EL (cell line): ENCODE measurements around the gene DCUN1D2.
"Not testable (repeated sequence)": the region's sequence is repeated elsewhere in the genome, so short reads cannot be mapped to it uniquely, and the experiment has no call there.

Source experiments
- DNase-seq: peaks from one replicate; pipeline ENCODE4 v3.0.0-alpha.2; 2016

Gene DCUN1D2

DNA sequence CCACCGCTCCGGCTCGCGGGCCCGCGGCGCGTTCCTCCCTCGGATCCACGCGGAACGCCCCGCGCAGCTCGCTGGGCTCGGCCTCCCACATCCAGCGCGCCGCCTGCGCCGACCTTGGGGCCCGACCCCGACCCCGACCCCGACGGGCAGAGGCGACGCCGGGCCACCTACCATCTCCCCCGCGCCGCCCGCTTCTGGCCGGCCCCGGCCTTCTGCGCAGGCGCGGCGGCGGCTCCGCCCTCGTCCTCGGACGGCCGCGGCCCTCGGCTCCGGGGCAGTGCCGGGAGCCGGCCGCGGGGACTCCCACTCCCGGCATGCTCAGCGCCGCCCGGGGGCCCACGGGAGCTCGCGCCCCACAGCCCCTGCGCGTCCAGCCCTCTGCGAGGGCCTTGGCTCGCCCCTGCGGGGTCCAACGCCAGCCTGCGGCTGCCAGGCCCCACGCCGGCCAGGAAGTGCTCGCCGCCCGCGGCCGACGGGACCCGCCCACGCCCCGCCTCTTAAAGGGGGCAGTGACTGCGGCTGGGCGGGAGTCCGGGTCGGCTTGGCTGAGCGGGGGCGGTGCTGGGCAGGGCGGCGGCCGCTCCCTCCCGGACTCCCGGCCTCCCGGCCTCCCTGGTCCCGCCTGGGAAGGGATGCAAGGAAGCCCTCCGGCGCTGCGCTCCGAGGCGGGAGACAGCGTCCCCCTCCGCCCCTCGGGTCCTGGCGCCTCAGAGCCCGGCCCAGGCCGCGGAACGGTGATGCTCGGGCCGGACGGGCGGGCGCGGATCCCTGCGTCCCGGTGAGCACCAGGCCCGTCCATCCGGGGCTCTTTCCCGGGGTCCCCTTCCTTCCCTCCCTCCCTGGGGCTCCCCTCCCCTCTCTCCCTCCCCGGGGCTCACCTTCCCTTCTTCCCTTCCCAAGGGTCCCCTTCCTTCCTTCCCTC is at the start of gene DCUN1D2:
Gene DCUN1D2 (minus strand): TSS at position 216 of the 922 bp plus-strand sequence. CDS start 42 bp downstream, at position 174.
- DNase-seq, result peak; percentile 96

DNA sequence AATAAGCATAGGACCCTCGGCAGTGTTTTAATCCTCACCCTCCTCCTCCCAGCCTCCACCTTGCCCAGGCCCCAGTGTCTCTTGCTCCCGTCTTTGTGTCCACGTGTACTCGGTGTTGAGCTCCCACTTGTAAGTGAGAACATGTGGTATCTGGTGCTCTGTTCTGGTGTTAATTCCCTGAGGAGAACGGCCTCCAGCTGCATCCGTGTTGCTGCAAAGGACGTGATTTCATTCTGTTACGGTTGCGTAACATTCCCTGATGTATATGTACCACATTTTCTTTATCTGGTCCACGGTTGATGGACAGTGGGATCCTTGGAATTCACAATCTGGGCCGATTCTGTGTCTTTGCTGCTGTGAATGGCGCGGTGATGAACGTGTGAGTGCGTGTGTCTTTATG is 49.3 kb upstream of the DCUN1D2 start:
- DNase-seq, result no peak

DNA sequence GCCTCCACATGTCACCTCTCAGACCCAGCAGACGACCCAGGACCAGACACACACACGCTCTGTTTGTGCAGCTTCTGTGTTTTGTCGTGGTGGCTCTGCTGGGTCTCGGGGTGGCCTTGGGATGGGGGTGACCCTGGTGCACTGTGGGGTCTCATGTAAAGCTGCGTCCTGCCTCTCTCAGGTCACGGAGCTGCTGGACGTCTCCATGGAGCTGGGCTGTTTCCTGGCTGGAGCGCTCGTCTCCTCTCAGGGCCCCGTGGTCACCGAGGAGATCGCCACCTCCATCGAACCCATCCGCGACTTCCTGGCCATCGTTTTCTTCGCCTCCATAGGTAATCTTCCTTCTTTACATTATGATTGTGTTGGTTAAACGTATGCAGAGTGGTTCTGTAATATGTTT is 48.7 kb upstream of the DCUN1D2 start:
- DNase-seq, result no peak

DNA sequence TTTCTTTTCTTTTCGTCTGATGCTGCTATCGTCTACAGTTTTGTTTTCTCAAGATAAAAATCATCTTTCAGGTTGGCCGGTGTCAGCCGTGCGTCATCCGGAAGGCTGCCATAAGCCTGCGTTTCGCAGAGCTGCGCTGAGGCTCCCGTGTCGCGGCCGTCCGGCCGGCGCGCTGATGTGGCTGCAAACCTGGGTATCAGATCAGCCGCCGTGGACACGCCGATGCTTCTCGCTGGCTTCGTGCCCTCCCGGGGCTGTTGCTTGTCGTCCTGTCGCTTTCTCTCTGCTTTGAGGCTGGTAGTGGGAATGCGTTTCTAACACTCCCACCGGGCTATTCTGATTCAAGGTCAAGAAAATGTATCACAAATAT is 48.2 kb upstream of the DCUN1D2 start:
- no peak for DNase-seq

DNA sequence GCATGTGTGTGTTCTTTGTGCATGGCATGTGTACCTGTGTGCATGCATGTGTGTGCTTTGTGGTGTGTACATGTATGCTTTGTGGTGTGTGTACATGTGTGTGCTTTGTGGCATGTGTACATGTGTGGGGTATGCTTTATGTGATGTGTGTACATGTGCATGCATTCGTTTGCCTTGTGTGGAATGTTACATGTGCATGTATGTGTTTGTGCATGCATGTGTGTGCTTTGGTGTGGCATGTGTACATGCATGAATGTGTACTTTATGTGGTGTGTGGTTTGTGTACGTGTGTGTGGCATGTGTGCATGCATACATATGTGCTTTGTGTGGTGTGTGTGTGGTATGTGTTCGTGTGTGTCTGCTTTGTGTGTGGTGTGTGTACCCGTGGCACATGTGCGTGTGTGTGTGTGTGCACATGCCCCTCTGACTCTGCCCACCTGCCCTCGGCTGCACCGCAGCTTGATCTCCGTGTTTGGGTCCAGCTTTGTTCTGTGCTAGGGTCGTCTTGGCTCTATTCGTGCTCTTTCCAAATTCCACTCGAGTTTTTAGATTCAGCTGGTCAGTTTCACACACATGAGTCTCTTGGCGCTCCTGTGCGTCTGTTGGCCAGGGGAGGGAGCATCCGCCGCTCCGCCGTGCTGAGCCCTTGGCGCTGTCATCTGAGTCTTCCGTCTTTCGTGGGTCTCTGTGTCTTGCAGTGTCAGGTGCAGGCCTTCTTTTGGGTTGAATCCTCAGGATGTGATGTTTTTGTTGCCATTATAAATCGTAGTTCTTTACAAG is 47.6 kb upstream of the DCUN1D2 start:
- no peak for DNase-seq

DNA sequence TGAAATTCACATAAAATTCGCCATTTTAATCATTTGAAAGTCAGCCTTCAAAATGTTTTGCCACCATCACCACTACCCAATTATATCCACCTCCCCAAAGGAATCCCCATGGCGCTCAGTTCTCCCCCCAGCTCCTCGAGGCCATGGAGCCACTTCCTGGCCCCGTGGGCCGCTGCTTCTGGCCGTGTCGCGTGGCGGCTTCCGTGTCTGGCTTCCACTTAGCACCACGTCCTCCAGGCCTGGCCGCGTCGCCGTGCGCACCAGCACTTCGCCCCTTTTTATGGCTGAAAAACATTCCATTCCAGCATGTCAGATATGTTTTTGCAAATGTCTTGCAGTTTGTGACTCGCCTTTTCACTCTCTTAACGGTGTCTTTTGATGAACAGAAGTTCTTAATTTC is 46.7 kb upstream of the DCUN1D2 start:
- no peak for DNase-seq

DNA sequence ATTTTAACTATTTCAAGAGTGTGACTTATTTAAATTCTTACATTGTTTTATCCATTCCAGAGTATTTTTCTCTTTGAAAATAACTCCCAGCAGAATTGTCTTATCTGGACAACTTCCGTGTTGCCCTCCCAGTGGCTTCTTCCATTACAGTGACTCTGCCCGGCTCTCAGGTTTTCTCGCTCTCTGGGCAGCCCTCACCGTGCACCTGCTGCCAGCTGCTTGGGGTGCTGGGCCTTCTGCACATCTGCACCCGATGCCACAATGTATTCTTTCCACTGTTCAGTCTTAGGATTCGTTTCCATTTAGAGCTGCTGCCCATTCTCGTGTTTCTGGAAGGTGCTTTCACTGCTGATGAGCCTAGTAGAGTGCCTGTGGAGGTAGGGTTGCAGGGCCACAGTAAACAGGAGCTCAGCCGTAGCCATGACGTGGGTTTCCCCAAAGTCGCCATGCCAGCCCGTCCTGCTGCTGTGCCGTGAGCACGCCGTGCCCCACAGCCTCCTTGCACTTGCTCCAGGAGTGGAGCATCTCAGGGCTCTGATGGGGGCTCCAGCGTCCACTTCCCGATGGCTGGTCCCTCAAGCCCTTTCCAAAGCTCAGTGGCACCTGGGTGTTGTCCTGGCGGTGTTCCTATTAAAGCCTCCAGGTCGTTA is 46.1 kb upstream of the DCUN1D2 start:
- no peak for DNase-seq

DNA sequence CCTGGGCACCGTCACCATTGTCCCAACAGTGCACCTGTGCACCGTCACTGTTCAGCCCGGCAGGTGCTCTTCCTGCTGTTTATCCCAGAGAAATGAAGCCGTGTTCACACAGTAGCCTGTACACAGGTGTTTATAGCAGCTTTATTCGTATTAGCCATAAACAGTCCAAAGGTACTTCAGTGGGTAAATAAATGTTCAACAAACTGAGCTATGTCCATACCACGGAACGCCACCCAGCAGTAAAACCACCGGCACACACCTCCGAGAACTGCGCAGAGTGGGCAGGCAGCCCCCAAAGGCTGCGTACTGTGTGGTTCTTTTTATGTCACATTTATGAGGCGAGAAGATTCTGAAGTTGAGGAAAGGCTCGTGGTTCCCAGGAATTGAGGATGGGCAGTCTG is 44.9 kb upstream of the DCUN1D2 start:
- DNase-seq, result no peak

DNA sequence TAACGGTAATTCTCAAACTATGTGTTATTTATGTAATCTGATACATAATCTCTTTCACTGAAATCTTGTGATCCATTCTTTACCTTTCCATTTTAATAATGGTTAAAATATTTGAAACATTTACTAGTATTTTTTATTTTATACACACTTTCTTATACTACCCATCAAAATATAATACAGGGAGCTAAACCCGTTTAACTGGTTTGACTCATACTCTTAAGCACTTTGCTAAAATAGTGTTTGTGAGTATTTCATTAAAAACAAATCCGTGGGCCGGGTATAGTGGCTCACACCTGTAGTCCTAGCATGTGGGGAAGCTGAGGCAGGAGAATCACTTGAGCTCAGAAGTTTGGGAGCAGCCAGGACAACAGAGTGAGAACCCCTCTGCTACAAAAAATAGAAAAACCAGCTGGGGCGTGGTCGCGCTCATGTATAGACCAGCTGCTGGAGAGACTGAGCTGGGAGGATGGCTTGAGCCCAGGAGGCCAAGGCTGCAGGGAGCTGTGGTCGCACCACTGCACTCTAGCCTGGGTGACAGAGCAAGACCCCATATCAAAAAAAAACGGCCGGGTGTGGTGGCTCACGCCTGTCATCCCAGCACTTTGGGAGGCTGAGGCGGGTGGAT is 43.8 kb upstream of the DCUN1D2 start:
- no peak for DNase-seq

DNA sequence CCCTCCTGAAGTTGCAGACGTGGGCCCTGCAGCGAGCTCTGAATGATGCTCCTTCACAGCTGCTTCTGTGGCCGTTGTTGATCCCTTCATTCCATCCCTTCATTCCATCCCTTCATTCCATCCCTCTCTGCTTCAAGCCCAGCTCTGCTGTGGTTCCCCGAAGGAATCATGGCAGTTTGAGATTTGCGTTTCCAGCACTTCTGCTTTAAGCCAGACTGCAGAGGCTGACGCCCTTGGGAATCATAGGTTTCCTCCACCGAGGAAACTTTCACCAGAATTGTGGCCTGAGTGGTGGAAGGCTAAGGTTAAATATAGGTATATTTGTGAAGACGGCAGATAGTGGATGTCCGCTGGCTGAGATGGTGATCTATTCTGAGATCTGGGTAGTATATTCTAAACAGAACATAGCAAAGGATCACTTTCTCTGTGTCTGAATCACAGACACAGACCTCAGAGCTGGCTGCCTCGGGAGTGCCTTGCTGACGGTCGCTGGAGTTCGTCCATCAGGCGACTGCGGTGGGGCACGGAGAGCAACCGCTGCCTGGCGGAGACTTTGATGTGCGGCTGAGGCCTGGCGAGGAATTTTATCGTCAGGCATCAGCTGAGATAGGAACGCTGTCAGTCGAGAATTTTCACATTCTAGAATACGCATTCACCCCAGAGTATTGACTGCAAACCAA is 42.8 kb upstream of the DCUN1D2 start:
- no peak for DNase-seq

DNA sequence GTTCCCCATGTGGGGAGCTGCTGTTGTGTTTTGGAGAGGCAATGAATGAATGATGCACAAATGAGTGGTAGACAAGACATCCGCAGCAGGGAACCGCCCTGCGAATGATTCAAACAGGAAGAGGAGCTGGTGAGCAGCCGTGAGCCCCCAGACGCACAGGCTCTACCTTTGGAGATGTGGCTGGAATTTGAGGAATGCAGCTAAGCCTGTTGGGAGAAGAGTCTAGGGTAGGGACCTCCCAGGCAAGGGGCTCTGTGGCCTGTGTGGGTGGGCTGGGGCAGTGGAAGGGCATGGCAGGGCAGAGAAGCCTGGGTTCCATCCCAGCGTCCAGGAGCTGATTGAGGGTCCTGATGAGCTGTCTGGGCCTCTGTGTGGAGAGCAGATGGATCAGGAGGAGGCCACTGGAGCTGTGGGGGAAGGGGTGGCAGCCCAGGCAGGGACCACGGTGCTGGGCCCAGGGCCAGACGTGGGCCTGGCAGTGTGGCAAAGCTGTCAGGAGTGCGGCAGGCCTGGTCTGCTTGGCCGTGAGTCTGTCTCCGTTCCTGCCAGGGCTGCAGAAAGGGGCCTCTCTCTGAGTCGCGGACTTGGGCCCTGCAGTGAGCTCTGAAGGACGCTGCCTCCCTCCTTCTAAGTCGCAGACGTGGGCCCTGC is 41.8 kb upstream of the DCUN1D2 start:
- DNase-seq, result peak; percentile 65

DNA sequence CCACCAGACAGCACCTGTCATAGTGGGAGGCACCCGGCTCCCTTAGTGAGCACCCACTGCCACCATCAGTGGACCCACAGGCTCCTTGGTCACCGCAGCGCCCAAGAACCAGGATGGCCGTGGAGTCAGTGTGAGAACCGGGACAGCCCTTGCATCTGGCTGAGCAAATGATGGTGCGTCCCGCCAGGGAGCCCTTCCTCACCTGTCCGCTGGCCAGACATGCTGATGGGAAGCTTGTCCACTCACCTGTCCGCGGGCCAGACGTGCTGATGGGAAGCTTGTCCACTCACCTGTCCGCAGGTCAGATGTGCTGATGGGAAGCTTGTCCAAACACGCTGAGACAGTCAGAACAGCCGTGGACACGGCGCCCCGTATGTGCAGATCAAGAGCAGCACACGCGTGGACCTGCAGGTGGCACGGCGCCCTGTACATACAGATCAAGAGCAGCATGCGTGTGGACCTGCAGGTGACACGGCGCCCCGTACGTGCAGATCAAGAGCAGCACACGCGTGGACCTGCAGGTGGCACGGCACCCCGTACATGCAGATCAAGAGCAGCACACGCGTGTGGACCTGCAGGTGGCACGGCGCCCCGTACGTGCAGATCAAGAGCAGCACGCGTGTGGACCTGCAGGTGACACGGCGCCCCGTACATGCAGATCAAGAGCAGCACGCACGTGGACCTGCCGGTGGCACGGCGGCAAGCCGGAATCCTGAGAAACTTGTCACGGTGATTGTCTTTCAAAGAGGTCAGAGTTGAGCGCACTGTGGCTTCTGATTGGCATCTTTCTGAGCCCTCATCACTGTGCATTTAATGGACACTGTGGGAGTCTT is 40.7 kb upstream of the DCUN1D2 start:
- DNase-seq, result no peak

DNA sequence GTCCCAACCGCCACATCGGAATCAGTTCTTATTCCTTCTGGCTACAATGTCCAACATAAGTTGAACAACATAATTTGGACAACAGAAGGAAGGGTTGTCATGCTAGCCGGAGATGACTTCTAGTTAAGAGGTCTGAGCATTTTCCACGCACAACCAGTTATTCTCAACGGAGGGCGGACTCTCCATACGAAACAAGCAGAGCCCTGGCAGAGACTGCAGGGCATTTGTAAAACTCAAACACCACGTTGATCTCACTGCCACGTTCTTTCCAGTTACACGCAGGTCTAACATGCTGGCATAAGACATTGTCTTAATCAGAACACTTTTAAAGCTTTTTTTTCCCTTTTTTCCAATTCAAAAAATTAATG is 38.3 kb upstream of the DCUN1D2 start:
- DNase-seq, result no peak

DNA sequence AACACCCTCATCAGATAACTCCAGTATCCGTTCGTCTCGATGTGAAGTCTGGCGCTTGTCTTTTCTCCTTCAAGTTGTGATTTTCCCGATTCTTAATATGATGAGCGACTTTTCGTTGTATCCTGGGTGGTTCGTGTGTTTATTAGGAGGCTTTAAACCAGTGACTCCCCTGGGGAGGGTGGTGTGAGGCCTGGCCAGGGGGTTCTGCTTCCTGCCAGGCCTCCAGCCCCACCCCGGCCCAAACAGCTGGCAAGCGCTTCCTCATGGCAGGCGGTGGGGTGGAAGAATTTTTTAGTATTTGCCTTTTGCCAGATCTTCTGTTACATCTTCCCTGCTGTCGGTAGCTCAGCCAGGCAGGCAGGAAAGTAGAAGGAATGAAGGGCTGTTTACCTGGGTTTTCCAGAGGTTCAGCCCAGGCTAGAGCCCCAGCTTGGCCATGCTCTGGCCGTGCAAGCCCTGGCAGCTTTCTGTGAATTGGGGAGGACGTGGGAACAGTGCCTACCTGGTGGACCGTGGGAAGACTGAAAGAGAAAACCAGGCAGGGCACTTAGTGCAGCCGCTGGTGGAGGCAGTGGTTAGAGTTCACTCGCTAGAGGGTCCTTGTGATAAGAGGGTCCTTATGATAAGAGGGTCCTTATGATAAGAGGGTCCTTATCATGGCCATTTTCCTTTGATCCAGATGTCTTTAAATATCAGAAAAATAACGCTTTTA is 37.7 kb upstream of the DCUN1D2 start:
- no peak for DNase-seq

DNA sequence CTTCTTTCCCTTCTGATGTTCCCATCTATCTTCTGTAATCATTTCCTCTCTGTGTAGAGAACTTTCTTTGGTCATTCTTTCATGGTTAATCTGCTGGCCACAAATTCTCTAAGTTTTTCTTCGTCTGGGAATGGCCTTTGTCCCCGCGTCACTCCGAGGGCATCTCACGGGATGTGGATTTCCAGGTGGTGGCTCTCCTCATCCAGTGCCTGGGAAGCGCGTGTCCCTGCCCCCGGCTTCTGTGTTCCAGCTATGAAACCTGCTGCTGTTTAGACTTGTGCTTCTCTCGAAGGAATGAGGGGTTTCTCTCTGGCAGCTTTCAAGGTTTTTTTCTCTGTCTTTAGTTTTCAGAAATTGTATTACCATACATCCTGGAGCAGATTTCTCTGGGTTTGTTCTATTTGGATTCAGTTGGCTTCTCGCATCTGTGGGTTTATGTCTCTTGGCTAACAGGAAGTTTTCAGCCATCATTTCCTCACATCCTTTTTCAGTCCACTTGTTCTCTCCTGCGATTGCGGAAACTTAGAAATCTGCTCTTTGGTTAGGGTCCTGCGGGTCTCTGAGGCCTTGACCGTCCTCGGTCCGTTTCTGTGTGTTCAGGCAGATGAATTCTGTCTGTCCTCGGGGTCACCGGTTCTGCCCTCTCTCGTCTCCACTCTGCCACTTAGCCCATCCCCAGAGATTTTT is 36.9 kb upstream of the DCUN1D2 start:
- no peak for DNase-seq

DNA sequence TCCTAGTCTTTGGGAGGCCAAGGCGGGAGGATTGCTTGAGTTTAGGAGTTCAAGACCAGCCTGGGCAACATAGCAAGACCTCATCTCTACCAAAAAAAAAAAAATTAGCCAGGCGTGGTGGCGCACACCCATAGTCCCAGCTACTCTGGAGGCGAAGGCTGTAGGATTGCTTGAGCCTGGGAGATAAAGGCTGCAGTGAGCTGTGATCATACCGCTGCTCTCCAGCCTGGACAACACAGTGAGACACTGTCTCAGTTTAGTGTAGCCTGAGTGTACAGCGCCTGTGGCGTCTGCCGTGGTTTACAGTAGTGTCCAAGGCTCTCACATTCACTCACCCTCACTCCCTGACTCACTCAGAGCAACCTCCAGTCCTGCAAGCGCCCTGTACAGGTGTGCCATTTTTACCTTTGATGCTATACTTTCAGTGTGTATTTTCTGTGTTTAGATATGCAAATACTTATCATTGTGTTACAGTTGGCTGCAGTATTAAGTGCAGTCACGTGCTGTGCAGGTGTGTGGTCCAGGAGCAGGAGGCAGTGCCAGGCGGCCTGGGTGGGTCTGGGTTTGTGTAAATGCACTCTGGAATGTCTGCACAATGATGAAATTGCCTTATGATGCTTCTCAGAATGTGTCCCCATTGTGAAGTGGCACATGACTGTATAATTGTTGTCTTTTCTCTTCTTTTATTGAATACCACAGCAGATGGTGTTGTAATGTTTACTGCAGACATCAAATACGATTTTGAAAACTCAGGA is 36.1 kb upstream of the DCUN1D2 start:
- no peak for DNase-seq

DNA sequence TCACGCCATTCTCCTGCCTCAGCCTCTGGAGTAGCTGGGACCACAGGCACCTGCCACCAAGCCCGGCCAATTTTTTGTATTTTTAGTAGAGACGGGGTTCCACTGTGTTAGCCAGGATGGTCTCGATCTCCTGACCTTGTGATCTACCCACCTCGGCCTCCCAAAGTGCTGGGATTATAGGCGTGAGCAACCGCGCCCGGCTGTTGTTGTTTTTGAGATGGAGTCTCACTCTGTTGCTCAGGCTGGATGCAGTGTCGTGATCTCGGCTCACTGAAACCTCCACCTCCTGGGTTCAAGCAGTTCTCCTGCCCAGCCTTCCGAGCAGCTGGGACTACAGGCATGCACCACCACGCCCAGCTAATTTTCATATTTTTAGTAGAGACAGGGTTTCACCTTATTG is 31.9 kb upstream of the DCUN1D2 start:
- DNase-seq, result not testable (repeated sequence)

DNA sequence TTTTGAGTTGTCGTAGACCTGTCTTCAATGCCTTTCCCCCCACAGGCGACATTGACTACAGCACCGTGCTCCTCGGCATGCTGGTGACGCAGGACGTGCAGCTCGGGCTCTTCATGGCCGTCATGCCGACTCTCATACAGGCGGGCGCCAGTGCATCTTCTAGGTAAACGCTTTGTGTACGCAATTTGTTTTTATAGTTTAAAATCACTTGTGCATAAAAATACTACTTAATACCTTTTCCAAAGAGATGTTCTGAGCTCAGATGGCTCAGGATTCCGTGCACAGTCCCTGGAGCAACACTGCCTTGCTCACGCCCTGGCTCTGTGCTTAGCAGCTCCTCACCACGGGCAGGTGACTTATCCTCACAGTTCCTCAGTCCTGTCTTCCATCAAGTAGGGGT is 30.1 kb upstream of the DCUN1D2 start:
- no peak for DNase-seq

DNA sequence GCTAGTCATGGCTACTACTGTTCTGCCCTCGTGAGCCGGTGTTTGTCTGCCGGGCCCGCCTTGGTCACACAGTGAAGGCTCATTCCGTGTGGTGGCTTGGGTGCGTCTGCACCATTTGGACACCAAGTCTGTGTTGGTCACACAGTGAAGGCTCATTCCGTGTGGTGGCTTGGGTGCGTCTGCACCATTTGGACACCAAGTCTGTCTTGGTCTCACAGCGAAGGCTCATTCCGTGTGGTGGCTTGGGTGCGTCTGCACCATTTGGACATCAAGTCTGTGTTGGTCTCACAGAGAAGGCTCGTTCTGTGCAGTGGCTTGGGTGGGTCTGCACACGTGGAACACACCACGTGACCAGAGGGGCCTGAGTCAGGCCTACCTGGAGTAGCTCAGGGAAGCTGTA is 29.0 kb upstream of the DCUN1D2 start:
- no peak for DNase-seq
